HFFc6 (cell line): ENCODE results near the gene NEK6. TPM values are rescaled to one million over a fixed set of nuclear protein-coding genes. Genes with fewer than 3 reads are reported as not detected.
A peak's percentile ranks its signal among the peaks of the same experiment; 100 is the strongest.

Source experiments
- DNase-seq: peaks from one replicate; pipeline ENCODE4 v3.0.0-alpha.2; 2018
- H3K27ac Mint-ChIP-seq: 2 replicates; pipeline ENCODE4 v1.8.0; 2020; ENCODE audit warnings: mild to moderate bottlenecking, mixed read lengths
- H3K27me3 Mint-ChIP-seq: 2 replicates; pipeline ENCODE4 v1.8.0; 2021; ENCODE audit warnings: mild to moderate bottlenecking, moderate library complexity, mixed read lengths; ENCODE audit not compliant: insufficient read depth
- H3K36me3 Mint-ChIP-seq: 2 replicates; pipeline ENCODE4 v1.8.0; 2021; ENCODE audit warnings: low read depth, mixed read lengths
- H3K4me1 Mint-ChIP-seq: 2 replicates; pipeline ENCODE4 v1.8.0; 2020; ENCODE audit warnings: low read depth, mixed read lengths
- H3K4me3 Mint-ChIP-seq: 2 replicates; pipeline ENCODE4 v1.8.0; 2020; ENCODE audit warnings: mild to moderate bottlenecking, moderate library complexity, mixed read lengths
- H3K9me3 Mint-ChIP-seq: 2 replicates; pipeline ENCODE4 v1.8.0; 2020; ENCODE audit warnings: mild to moderate bottlenecking, mixed read lengths
- CTCF ChIP-seq: fragments of 200-600 bp; sonication (generic); IDR thresholded peaks from 2 replicates; pipeline ENCODE4 v1.5.0; 2021; ENCODE audit warnings: antibody characterized with exemption, mild to moderate bottlenecking
- total RNA-seq, 6 experiments: library from RNA; stranded (reverse); fragmentation: NEBNext Ultra II Directional; extraction: Animal tissue kit (Norgen Biotek cat#: 25700); gene quantifications; 2 replicates in 1 of 6; 3 replicates in 5 of 6; pipeline ENCODE4 v1.2.3, GENCODE V29; 2021

Gene NEK6
- total RNA-seq, 6 experiments from 2014 or later = 66.5 to 81.1 (median 71.4) TPM

- Mint-ChIP-seq H3K27ac (peak overlapping the region; percentile 61), H3K9me3 (no peaks in the 10 kb centered on the region), H3K36me3 (peaks cover 15% of the 10 kb centered on the region), H3K4me1 (peaks cover 60% of the 10 kb centered on the region), H3K4me3 (no peak overlapping the region), H3K27me3 (peaks cover 5% of the 10 kb centered on the region)
- TF ChIP-seq CTCF = no peak
- no peak for DNase-seq
Measured at GRCh38 chr9:124300312-124300711, 42.6 kb downstream of the NEK6 start.

- Mint-ChIP-seq H3K27ac (no peak overlapping the region), H3K36me3 (peaks cover 27% of the 10 kb centered on the region), H3K4me1 (peaks cover 53% of the 10 kb centered on the region), H3K4me3 (no peak overlapping the region), H3K27me3 (peaks cover 2% of the 10 kb centered on the region), H3K9me3 (no peaks in the 10 kb centered on the region)
- no peak for DNase-seq
- no peak for TF ChIP-seq CTCF
Measured at GRCh38 chr9:124302921-124303320, 45.2 kb downstream of the NEK6 start.

- Mint-ChIP-seq H3K4me3 (no peak overlapping the region), H3K27ac (no peak overlapping the region), H3K9me3 (no peaks in the 10 kb centered on the region), H3K36me3 (peaks cover 27% of the 10 kb centered on the region), H3K27me3 (peaks cover 2% of the 10 kb centered on the region), H3K4me1 (peaks cover 45% of the 10 kb centered on the region)
- TF ChIP-seq CTCF = no peak
- no peak for DNase-seq
Measured at GRCh38 chr9:124303762-124304161, 46.0 kb downstream of the NEK6 start.

GRCh38 chr9:124304285-124304684 is 46.5 kb downstream of the NEK6 start:
- H3K4me1 Mint-ChIP-seq = peaks cover 40% of the 10 kb centered on the region
- peaks cover 27% of the 10 kb centered on the region for H3K36me3 Mint-ChIP-seq

GRCh38 chr9:124306098-124306735 is 48.5 kb downstream of the NEK6 start:
- TF ChIP-seq CTCF = no peak
- H3K9me3 Mint-ChIP-seq = no peaks in the 10 kb centered on the region
- H3K4me1 Mint-ChIP-seq = peaks cover 43% of the 10 kb centered on the region
- H3K27me3 Mint-ChIP-seq = peaks cover 2% of the 10 kb centered on the region
- H3K27ac Mint-ChIP-seq = peak overlapping the region; percentile 93
- peak; percentile 85 for DNase-seq
- H3K36me3 Mint-ChIP-seq = peaks cover 35% of the 10 kb centered on the region
- peak overlapping the region; percentile 66 for H3K4me3 Mint-ChIP-seq

More at GRCh38 chr9:124304285-124304684, 46.5 kb downstream of the NEK6 start:
- DNase-seq = no peak
- Mint-ChIP-seq H3K9me3 (no peaks in the 10 kb centered on the region), H3K4me3 (no peak overlapping the region), H3K27ac (no peak overlapping the region), H3K27me3 (peaks cover 2% of the 10 kb centered on the region)
- no peak for TF ChIP-seq CTCF
